B cell (primary cell): Measurements from ENCODE around the gene AREL1. TPM values are rescaled to one million over a fixed set of nuclear protein-coding genes. Genes with fewer than 3 reads are reported as not detected.
A peak's percentile ranks its signal among the peaks of the same experiment; 100 is the strongest.

Experiments
- ATAC-seq: fragments of 200-7000 bp; cut with Tn5 transposase; one replicate; pipeline ENCODE4 v1.10.0; 2021; ENCODE audit warnings: low read depth, mild to moderate bottlenecking, moderate number of reproducible peaks, moderate library complexity
- CTCF ChIA-PET: fragments of 350-600 bp; sonication (Branson Sonifier 250); formaldehyde crosslinking; loops from one replicate; lab custom pipeline; 2021; ENCODE audit warnings: antibody characterized with exemption, inconsistent platforms; lab: Charles Lee
- POLR2A ChIA-PET: fragments of 350-600 bp; sonication (Branson Sonifier 250); formaldehyde crosslinking; loops from one replicate; lab custom pipeline; 2021; ENCODE audit warnings: antibody characterized with exemption; lab: Charles Lee
- DNase-seq: peaks from one replicate; pipeline ENCODE4 v3.0.0; 2013
- H2AFZ ChIP-seq: 2 replicates; pipeline ENCODE4 v1.6.1; 2012; ENCODE audit warnings: mild to moderate bottlenecking, low read depth, low read length; ENCODE audit not compliant: insufficient read depth, poor library complexity, severe bottlenecking
- H3K27ac ChIP-seq, 2 donors: 1 replicate in 1 of 2; 2 replicates in 1 of 2; pipeline ENCODE4 v1.5.1; 2012 to 2013; ENCODE audit warnings: low read length in 2 of 2, mild to moderate bottlenecking in 2 of 2, moderate library complexity in 1 of 2
- H3K27me3 ChIP-seq, 4 experiments: fragments of 200-600 bp in 1 of 4; sonication (generic) in 1 of 4; replicated peaks in 1 of 4; 1 replicate in 2 of 4; 2 replicates in 2 of 4; pipeline versions ENCODE4 v1.6.1 to v1.7.0; 2013 to 2016; ENCODE audit warnings: low read length in 3 of 4, mild to moderate bottlenecking in 2 of 4, mixed read lengths in 1 of 4, moderate library complexity in 1 of 4; ENCODE audit not compliant: insufficient read depth in 4 of 4, control insufficient read depth in 3 of 4; ENCODE audit errors: control extremely low read depth in 1 of 4
- H3K36me3 ChIP-seq, 2 experiments: replicated peaks in 1 of 2; 1 replicate in 1 of 2; 2 replicates in 1 of 2; pipeline versions ENCODE4 v1.6.1 to v1.7.1; 2013; ENCODE audit warnings: low read length in 1 of 2; ENCODE audit not compliant: insufficient read depth in 2 of 2, control insufficient read depth in 1 of 2; ENCODE audit errors: control extremely low read depth in 1 of 2, extremely low read depth in 1 of 2
- H3K4me1 ChIP-seq, 2 donors: fragments of 200-600 bp in 1 of 2; sonication (generic) in 1 of 2; 1 replicate in 1 of 2; 2 replicates in 1 of 2; pipeline versions ENCODE4 v1.5.1 to v1.6.1; 2013 to 2017; ENCODE audit warnings: low read length in 2 of 2; ENCODE audit not compliant: control insufficient read depth in 2 of 2, insufficient read depth in 2 of 2
- H3K4me2 ChIP-seq: replicated peaks from 2 replicates; pipeline ENCODE3; 2012; ENCODE audit warnings: mild to moderate bottlenecking, low read depth, low read length; ENCODE audit not compliant: poor library complexity, severe bottlenecking
- H3K4me3 ChIP-seq, 5 experiments: fragments of 200-600 bp in 1 of 5; sonication (generic) in 1 of 5; 1 replicate in 3 of 5; 2 replicates in 2 of 5; pipeline versions ENCODE4 v1.5.1 to v1.7.0; 2011 to 2016; ENCODE audit warnings: low read length in 4 of 5, mild to moderate bottlenecking in 4 of 5, low read depth in 2 of 5, control low read depth in 1 of 5, moderate library complexity in 1 of 5; ENCODE audit not compliant: insufficient read depth in 1 of 5; ENCODE audit errors: control extremely low read depth in 1 of 5, extremely low read depth in 1 of 5
- H3K79me2 ChIP-seq: fragments of 200-600 bp; sonication (generic); one replicate; pipeline ENCODE4 v1.6.0; 2016; ENCODE audit warnings: low read length; ENCODE audit not compliant: control insufficient read depth, insufficient read depth
- H3K9ac ChIP-seq: fragments of 200-600 bp; sonication (generic); 2 replicates; pipeline ENCODE4 v1.6.1; 2017; ENCODE audit warnings: mild to moderate bottlenecking, low read length, moderate library complexity
- H3K9me3 ChIP-seq, 3 donors: one replicate each; pipeline versions ENCODE4 v1.6.1 to v1.7.1; 2013; ENCODE audit warnings: low read length in 2 of 3; ENCODE audit not compliant: control insufficient read depth in 2 of 3, insufficient read depth in 1 of 3; ENCODE audit errors: control extremely low read depth in 1 of 3
- H4K20me1 ChIP-seq: 2 replicates; pipeline ENCODE4 v1.6.0; 2012; ENCODE audit warnings: mild to moderate bottlenecking, low read length; ENCODE audit not compliant: insufficient read depth, control insufficient read depth, poor library complexity, severe bottlenecking
- H3K27ac Mint-ChIP-seq: one replicate; pipeline ENCODE4 v1.8.0; 2021; ENCODE audit warnings: mixed read lengths
- H3K27me3 Mint-ChIP-seq: one replicate; pipeline ENCODE4 v1.8.0; 2021; ENCODE audit warnings: mixed read lengths
- H3K4me1 Mint-ChIP-seq: one replicate; pipeline ENCODE4 v1.8.0; 2021; ENCODE audit warnings: mixed read lengths
- H3K4me3 Mint-ChIP-seq: one replicate; pipeline ENCODE4 v1.8.0; 2021; ENCODE audit warnings: mixed read lengths
- H3K9me3 Mint-ChIP-seq: one replicate; pipeline ENCODE4 v1.8.0; 2022; ENCODE audit warnings: mixed read lengths; ENCODE audit not compliant: insufficient read depth
- EZH2 ChIP-seq: IDR thresholded peaks from 2 replicates; pipeline ENCODE4 v1.6.1; 2012; ENCODE audit warnings: borderline replicate concordance, low read depth, mild to moderate bottlenecking, moderate library complexity, low read length; ENCODE audit not compliant: insufficient read depth, poor library complexity, severe bottlenecking
- WGBS: methylation state at CpG from one replicate; pipeline ENCODE4 v1.1.5; 2013; ENCODE audit warnings: missing lambda C conversion rate; ENCODE audit not compliant: insufficient coverage; 5-methylcytosine and 5-hydroxymethylcytosine counted together
- intact Hi-C: fragments of 100-400 bp; cut with micrococcal nuclease; formaldehyde crosslinking; loops from one replicate; pipeline ENCODE4 v1.10.0; 2022
- polyA plus RNA-seq: library from polyadenylated mRNA; depleted of rRNA; stranded (reverse); fragments of >200 nt; gene quantifications from 2 replicates; pipeline ENCODE4 v1.2.3, GENCODE V29; 2012
- total RNA-seq, 2 donors: library from RNA; stranded (reverse); fragments of 120-200 nt in 1 of 2; gene quantifications; 1 replicate in 1 of 2; 2 replicates in 1 of 2; pipeline versions ENCODE4 v1.2.3 to v1.2.4, GENCODE V29; 2013 to 2022
- TF ChIP-seq, protein P1 (sequence below): fragments of 200-600 bp; IDR thresholded peaks from one replicate; pipeline ENCODE4 v1.8.0; 2022; ENCODE audit warnings: antibody characterized with exemption, mild to moderate bottlenecking

AREL1 gene
- total and polyA plus RNA-seq, 2 donors (not counting 1 experiment from before 2014, with no cell fraction given): 19.2 to 39.4 TPM

DNA sequence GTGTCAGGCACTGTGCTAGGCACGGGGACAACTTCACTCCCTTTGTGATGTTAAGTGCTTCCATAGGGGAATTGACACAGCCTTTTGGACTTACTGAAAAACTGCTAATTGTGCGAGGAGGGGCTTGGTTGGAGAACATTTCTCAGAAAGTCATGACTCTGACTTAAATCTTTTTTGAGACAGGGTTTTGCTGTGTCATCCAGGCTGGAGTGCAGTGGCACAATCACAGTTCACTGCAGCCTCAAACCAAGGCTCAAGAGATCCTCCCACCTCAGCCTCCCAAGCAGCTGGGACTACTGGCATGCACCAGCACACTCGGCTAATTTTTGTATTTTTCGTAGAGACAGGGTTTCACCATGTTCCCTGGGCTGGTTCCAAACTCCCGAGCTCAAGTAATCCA lies 90.6 kb downstream of the AREL1 start:
- no peak overlapping the region for H3K9ac ChIP-seq
- no peak overlapping the region for H3K4me3 Mint-ChIP-seq
- peaks cover 21 to 26% of the 10 kb centered on the region in 2 donors for H3K4me1 ChIP-seq
- peaks cover 29% of the 10 kb centered on the region for H3K4me1 Mint-ChIP-seq
- H3K36me3 ChIP-seq: no peaks in the 10 kb centered on the region
- H2AFZ ChIP-seq: no peak overlapping the region
- H3K27me3 ChIP-seq: peaks cover 0 to 3% (median 0%) of the 10 kb centered on the region in 4 experiments
- no peaks in the 10 kb centered on the region for H4K20me1 ChIP-seq
- CTCF ChIA-PET: interaction anchor here (1.8 kb wide), 1 partner anchor 10 kb away, joined by 9 read pairs; the partner anchor contains the start of gene LTBP2
- intact Hi-C loops: no loop called here
- no peaks in the 10 kb centered on the region for H3K9me3 ChIP-seq
- H3K4me3 ChIP-seq: no peak overlapping the region
- H3K27ac ChIP-seq: no peak overlapping the region
- H3K4me2 ChIP-seq: no peak overlapping the region
- POLR2A ChIA-PET: no interaction called here
- no peaks in the 10 kb centered on the region for H3K79me2 ChIP-seq
- TF ChIP-seq EZH2: no peak
- TF ChIP-seq, protein P1, sequence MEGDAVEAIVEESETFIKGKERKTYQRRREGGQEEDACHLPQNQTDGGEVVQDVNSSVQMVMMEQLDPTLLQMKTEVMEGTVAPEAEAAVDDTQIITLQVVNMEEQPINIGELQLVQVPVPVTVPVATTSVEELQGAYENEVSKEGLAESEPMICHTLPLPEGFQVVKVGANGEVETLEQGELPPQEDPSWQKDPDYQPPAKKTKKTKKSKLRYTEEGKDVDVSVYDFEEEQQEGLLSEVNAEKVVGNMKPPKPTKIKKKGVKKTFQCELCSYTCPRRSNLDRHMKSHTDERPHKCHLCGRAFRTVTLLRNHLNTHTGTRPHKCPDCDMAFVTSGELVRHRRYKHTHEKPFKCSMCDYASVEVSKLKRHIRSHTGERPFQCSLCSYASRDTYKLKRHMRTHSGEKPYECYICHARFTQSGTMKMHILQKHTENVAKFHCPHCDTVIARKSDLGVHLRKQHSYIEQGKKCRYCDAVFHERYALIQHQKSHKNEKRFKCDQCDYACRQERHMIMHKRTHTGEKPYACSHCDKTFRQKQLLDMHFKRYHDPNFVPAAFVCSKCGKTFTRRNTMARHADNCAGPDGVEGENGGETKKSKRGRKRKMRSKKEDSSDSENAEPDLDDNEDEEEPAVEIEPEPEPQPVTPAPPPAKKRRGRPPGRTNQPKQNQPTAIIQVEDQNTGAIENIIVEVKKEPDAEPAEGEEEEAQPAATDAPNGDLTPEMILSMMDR: no peak
- H3K9me3 Mint-ChIP-seq: no peaks in the 10 kb centered on the region
- ATAC-seq (no peak), DNase-seq (no peak)
- no peak overlapping the region for H3K27ac Mint-ChIP-seq
- H3K27me3 Mint-ChIP-seq: no peaks in the 10 kb centered on the region
- 100% methylated on average over 2 of the region's 5 CpGs for WGBS

DNA sequence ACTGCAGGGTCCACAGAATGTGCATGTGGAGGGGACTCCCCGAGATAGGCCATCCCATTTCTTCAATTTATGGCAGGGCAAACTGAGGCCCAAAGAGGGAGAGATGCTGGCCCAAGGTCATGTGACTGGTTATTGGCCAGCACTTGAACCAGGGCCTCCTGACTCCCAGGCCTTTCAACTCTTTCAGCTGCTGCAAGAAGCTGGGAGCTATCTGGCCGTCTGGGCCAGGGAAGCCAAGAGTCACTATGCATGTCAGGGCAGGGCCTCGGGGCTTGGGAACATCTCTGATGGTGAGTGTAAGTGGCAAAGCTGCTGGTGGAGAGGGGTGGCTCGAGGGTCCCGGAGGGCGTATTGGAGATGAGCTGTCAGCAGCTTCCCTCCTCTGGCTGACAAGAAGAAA lies 91.3 kb downstream of the AREL1 start:
- no peak overlapping the region for H3K9ac ChIP-seq
- ChIA-PET CTCF (interaction anchor here (1.8 kb wide), 1 partner anchor 9 kb away, joined by 9 read pairs; the partner anchor contains the start of gene LTBP2), POLR2A (no interaction called here)
- WGBS: 96% methylated on average over 6 of the region's 6 CpGs
- ATAC-seq (no peak), DNase-seq (no peak)
- no peak overlapping the region for H3K4me3 ChIP-seq
- H3K4me1 Mint-ChIP-seq: peaks cover 27% of the 10 kb centered on the region
- no peaks in the 10 kb centered on the region for H3K79me2 ChIP-seq
- H3K27ac ChIP-seq: no peak overlapping the region
- H3K4me1 ChIP-seq: peaks cover 21 to 22% of the 10 kb centered on the region in 2 donors
- intact Hi-C loops: no loop called here
- H4K20me1 ChIP-seq: no peaks in the 10 kb centered on the region
- peaks cover 0 to 3% (median 0%) of the 10 kb centered on the region in 4 experiments for H3K27me3 ChIP-seq
- TF ChIP-seq EZH2: no peak
- TF ChIP-seq, protein P1: no peak
- H3K36me3 ChIP-seq: no peaks in the 10 kb centered on the region
- H3K4me3 Mint-ChIP-seq: no peak overlapping the region
- peaks cover under 1% of the 10 kb centered on the region for H3K27me3 Mint-ChIP-seq
- H3K4me2 ChIP-seq: no peak overlapping the region
- no peaks in the 10 kb centered on the region for H3K9me3 Mint-ChIP-seq
- no peak overlapping the region for H2AFZ ChIP-seq
- peak overlapping the region; percentile 41 for H3K27ac Mint-ChIP-seq
- H3K9me3 ChIP-seq: no peaks in the 10 kb centered on the region
